Measurements from ENCODE around the gene TUB.
A peak's percentile ranks its signal among the peaks of the same experiment; 100 is the strongest.

Gene TUB

DNA sequence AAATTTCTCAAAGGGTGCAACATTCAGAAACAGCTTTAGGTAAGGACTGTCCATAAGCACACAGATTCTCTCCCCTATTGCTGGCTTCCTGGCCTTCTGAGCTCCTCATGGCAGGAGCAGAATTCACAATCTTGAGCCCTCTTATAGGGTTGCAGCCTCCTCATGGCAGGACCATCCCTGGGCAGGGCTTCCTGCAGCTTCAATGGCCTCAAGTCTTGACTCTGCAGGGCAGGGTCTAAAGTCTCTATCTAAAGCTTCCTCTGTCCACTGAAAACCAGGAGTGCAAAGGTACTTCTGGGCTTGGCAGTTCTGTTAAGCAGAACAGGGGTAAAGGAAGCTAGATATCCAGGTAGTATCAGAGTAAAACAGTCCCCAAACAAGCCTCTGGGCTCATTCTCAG lies 28.7 kb downstream of the TUB start:
- DNase-seq = no peak

DNA sequence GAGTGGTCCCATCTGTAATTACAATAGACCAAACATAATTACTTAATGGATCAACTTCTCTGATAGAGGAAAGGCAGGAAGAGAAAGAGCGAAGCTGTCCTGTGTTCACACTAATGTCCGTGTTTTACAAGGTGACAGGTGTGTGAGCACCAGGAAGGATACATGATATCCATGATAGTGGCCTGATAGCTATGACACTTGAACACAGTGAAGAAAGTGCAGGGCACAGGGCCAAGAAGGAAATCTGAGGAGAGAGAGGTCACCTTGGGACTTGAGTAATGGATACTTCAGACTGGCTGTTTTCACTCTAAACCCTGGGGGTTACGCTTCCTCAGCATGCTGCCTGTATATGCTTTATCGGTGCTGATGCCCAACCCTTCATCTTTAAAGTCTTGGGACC lies 29.4 kb downstream of the TUB start:
- peak; percentile 9 to 70 for DNase-seq

DNA sequence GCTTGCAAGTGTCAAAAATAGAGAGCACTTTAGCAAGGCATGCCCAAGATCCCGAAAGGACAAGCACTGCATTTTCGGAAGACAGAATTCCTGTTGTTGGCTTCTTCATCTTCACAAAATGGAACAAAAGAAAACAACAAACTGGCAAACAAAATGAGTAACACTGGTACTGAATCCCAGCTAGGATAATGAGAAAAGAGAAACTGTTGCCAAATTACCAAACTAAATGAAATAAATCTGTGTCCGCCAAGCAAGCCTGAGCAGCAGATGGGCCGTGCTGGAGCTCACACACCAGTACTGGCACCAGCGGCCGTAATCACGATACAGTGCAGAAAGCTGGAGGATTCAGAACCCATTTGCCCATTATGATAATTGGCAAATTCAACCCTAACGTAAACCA lies 30.6 kb downstream of the TUB start:
- DNase-seq = no peak

DNA sequence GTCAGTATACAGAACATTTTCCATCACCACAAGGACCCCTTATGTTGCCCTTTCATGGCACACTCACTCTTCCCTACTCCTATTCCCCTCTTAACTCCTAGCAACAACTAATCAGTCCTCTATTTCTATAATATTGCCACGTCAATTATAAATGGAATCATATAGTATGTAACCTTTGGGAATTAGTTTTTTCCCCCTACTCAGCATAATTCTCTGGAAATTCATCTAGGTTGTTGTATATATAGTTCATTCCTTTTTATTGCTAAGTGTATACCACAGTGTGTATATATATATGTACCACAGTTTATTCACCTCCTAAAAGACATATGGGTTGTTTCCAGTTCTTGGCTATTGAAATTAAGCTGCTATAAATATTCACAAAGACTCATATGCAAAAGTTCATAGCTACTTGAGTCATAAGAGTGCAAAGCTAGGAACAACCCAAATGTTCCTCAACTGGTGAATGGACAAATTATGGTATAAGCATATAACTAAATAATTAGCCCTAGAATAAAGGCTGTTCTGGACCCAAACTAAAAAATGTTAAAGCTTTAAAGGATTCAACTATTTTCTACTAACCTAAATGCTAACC lies 41.3 kb downstream of the TUB start:
- DNase-seq = no peak

DNA sequence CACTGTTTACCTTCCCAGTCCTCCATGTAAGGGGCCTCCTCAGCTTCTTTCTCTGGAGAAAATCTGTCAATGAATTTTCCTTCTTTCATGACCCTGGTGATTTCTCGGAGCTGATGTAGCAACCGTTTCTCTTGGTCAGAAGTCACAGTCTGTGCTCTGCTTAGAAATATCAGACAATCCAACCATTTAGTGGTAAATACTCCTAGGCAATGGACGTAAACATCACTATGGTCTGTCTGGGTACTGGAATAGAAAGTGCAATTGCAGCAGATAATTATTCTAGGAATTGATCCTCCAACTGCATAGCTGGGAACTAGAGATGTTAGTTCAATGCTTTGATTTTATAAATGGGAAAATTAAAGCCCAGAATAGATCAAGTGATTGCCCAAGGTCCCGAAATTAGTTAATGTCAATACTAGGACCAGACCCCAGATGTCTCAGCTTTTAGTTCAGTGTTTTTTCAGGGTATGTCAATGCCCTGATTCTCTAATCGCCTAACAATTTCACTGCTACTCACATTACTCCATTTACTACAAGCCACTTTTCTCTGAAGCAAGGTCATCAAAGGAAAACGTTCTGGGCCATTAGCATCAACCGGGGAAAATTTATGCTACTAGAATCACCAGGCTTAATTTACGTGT lies 45.8 kb downstream of the TUB start:
- no peak for DNase-seq

DNA sequence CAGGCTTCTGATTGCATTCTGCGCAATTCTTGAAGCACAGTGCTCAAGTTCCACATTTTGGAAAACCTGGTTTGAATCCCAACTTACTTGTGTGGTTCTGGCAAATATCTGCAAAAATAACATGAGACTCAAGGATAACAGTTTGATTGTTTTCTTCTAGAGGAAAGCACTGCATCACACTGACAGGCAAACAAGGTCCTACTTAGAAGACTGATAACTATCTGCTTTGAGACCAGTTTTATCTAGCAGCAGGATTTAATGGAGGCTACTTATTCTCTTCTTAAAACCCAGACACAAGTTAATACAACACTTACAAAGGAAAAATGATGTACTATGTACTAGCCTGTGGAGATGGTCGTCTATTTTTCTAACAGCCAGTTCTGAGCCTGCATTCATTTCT lies 46.4 kb downstream of the TUB start:
- no peak for DNase-seq

DNA sequence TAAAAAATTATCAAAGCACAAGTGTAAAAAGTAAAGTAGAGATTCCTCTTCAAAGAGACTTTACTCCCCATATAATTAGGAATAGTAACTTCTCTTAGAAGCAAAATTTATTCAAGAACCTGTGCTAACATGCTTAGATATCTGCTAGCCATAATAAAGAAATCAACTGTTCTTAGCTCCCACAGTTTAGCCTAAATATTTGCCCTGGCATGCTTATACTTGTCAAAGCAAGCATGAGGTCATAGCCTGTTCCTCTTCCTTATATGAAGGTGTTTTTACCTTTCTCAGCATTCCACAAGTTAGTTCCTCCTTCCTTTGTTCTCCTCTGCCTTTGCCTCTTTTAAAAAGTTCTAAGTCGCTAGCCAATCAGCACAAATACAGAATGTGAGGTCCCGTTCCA lies 57.5 kb downstream of the TUB start:
- DNase-seq = no peak

DNA sequence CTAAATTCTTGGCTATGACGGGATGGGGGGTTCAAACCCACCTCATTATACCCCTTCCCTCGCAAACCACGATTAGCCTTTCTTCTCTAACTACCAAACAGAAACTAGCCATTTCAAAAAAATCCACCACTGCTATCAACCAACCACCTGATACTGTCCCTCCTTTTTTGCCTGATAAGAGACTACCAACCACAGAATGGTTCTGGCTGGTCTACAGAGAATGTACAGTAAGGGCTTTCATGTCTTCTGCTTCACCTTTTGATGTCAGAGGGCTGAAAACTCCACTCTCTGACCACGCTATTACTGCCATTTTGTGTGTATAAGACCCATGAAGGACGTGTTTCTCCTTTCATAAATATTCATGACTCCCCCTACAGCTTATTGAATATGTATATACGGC lies 68.7 kb downstream of the TUB start:
- no peak for DNase-seq
